HTERT RPE-1 (cell line): ENCODE data around the gene IL3.

Source experiments
- in situ Hi-C: fragments of 300-500 bp; cut with MboI; formaldehyde crosslinking; loops from 4 replicates; pipeline ENCODE4 v1.14.3; 2020; ENCODE audit warnings: low sequenced_read_pairs

Gene IL3

GRCh38 chr5:132072070-132072469 is 11.6 kb downstream of the IL3 start:
- in situ Hi-C loops = no loop called here

GRCh38 chr5:132072528-132072927 is 12.1 kb downstream of the IL3 start:
- in situ Hi-C loops = no loop called here

GRCh38 chr5:132073231-132074013 is 13.0 kb downstream of the IL3 start, which contains the start of gene CSF2:
Gene CSF2, plus strand, starts transcription at chr5:132073789. Its CDS starts 35 bp downstream, at chr5:132073824.
- in situ Hi-C loops = no loop called here

DNA sequence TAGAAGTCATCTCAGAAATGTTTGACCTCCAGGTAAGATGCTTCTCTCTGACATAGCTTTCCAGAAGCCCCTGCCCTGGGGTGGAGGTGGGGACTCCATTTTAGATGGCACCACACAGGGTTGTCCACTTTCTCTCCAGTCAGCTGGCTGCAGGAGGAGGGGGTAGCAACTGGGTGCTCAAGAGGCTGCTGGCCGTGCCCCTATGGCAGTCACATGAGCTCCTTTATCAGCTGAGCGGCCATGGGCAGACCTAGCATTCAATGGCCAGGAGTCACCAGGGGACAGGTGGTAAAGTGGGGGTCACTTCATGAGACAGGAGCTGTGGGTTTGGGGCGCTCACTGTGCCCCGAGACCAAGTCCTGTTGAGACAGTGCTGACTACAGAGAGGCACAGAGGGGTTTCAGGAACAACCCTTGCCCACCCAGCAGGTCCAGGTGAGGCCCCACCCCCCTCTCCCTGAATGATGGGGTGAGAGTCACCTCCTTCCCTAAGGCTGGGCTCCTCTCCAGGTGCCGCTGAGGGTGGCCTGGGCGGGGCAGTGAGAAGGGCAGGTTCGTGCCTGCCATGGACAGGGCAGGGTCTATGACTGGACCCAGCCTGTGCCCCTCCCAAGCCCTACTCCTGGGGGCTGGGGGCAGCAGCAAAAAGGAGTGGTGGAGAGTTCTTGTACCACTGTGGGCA is 13.8 kb downstream of the IL3 start:
- in situ Hi-C loops = no loop called here

- in situ Hi-C loops = no loop called here
These were observed 14.6 kb downstream of the IL3 start for GRCh38 chr5:132074772-132075718.

- in situ Hi-C loops = no loop called here
These were observed 15.2 kb downstream of the IL3 start for GRCh38 chr5:132075719-132076077.

GRCh38 chr5:132076202-132076830 is 15.9 kb downstream of the IL3 start:
- in situ Hi-C loops = no loop called here

DNA sequence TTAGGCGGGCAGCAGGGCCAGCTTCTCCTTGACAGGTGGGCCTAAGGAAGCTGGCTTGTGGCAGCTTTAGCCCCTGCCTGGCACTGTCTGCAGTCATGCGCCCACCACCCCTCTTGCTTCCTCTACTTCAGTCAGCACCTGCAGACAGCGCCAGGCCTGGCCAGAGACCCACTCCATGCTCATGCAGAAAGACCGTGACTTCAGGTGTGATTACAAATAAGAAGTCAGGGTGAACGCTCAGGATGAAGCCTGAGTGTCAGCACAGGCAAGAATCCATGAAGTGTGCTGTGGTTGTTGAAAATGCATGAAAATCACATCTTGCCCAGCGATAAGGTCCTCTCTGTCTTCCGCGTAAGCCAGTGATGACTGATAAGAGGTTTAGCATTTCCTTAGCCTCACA is 16.5 kb downstream of the IL3 start:
- in situ Hi-C loops = no loop called here

- in situ Hi-C loops = no loop called here
These were observed 18.6 kb downstream of the IL3 start for GRCh38 chr5:132079081-132079480.

DNA sequence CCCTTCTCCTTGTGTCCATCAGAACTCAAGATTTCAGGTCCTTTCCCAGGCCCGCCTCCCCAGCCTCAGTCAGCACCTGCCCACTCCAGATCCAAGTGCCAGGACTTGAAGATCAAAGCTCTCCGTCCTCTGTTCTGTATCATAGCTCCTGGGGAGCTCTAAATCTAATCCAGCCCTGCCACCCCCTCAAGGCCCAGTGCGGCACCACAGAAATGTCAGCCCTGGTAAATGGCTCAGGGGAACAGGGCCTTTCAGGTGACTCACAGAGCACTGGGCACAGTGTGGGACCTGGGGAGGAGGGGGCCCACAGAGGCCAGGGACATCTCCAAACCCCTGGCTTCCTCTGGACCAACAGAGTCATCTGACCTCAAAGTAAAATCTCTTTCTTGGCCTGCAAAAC is 19.2 kb downstream of the IL3 start:
- in situ Hi-C loops = no loop called here

DNA sequence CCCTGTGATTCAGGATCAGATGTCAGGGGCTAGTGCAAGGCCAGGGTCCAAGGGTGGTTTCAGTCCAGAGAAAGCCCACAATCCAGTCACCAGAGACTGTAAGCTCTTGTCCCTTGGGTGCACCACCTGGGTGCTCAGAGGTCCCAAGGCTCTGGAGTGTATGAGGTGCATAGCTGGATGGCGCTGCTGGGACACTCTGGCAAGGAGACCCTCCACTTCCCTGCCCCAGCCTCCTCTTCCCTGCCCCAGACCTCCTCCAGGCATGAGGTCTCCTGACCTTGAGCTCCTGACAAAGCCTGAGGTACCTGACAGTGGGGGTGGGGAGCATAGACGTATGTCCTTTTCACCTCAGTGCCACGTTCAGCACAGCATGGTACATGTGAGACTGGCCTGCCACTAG is 20.1 kb downstream of the IL3 start:
- in situ Hi-C loops = no loop called here

GRCh38 chr5:132081458-132081857 is 21.0 kb downstream of the IL3 start:
- in situ Hi-C loops = no loop called here

GRCh38 chr5:132082329-132083023 is 22.0 kb downstream of the IL3 start:
- in situ Hi-C loops = no loop called here

DNA sequence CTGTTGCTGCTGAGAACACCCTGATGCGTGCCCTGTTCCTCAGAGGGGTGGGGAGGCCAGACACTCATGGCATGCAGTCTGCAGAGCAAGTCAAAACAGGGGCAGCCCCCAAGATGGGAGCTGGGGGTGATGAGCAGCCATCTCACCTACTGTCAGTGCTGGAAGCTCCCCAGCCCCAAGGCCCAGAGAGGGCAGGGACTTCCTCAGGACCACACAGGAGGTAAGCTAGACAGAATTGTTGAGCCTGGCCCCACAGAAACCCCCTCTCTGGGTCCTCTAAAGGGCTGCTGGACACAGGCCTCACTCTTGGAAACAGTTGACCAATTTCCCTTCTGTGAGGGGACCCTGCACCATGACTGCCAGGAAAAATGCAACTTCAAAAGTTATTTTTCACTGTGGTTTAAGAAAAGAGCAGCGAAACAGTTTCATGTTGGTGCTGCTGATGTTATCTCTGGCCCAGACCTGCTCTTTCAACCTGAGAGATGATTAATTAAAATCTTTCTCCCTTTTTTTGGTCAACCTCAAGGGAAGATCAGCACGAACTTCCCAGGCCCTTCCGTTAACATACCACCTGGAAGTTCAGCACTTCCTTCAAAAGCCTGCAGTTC is 22.7 kb downstream of the IL3 start:
- in situ Hi-C loops = no loop called here

- in situ Hi-C loops = no loop called here
These were observed 25.2 kb downstream of the IL3 start for GRCh38 chr5:132085686-132086085.

DNA sequence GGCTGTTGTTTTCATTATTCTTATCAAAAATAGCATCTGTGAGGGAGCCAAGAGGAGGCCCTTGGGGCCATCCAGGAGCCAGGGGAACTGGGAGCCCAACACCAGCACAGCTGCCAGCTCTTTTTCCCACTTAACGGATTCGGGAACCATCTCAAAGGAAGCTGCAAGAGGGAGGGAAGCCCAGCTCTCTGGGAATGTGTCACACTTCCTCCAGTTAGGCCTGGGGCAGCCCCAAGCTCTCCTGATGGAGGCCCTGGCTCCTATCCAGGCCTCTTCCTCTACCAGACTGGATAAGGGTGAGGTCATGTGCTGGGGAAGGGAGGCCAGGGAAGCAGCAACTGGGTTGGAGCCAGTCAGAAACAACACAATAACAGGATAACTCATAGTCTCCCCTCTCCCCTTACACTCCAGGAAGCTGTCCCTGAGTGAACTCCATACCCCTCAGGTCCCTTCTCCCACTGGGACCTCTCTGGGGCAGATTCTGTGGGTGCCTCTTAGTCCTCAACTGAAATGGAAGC is 25.9 kb downstream of the IL3 start:
- in situ Hi-C loops = no loop called here

GRCh38 chr5:132087176-132087575 is 26.7 kb downstream of the IL3 start:
- in situ Hi-C loops = no loop called here

GRCh38 chr5:132087661-132088060 is 27.2 kb downstream of the IL3 start:
- in situ Hi-C loops = no loop called here

- in situ Hi-C loops = no loop called here
These were observed 28.9 kb downstream of the IL3 start for GRCh38 chr5:132089363-132089762.

DNA sequence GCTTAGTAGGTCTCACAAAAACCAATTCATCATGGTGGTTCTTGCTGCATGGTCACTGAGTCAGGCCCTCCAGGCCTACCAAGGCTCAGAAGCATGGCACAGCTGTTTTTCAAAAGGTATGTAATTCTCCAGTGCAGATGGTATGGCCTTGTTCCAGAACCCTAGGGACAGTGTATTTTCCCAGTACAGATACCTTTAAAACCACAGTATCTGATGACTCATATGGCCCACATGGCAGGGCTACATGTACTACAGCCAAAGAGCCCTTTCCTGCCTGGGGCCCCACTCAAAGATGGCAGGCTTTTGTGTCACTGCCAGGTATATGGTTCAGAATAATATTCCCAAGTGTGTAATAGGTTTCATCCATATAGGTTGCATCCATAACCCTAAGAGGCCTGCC is 29.7 kb downstream of the IL3 start:
- in situ Hi-C loops = no loop called here
